ENCODE results near the gene NCR1.

DNA sequence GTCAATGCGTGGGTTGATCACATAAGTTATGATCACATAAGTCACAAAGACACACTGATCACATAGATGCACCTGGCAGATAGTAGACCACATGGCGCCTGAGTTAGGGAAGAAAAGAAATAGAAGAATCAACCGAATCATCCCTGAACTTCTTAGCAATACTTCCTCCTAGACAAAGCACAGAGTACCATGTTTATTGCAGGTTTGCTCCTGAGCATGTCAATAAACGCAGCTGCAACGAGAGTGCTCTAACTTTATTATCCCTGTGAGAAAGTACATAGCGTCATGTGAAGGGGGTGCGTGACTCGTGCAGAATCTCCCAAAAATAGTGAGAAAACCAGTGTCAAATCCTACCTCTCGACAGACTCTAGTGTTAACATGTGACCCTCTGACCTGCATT, 17.3 kb downstream of the NCR1 start:
- TF ChIP-seq CTCF (IDR thresholded peaks at IDR 0.05 in 4 of 5, conservative IDR thresholded peaks at IDR 0.05 in 1 of 5) (no peak), POLR2A (IDR thresholded peaks at IDR 0.05) (no peak)
